ENCODE results near the gene GPR22.

The GPR22 gene

DNA sequence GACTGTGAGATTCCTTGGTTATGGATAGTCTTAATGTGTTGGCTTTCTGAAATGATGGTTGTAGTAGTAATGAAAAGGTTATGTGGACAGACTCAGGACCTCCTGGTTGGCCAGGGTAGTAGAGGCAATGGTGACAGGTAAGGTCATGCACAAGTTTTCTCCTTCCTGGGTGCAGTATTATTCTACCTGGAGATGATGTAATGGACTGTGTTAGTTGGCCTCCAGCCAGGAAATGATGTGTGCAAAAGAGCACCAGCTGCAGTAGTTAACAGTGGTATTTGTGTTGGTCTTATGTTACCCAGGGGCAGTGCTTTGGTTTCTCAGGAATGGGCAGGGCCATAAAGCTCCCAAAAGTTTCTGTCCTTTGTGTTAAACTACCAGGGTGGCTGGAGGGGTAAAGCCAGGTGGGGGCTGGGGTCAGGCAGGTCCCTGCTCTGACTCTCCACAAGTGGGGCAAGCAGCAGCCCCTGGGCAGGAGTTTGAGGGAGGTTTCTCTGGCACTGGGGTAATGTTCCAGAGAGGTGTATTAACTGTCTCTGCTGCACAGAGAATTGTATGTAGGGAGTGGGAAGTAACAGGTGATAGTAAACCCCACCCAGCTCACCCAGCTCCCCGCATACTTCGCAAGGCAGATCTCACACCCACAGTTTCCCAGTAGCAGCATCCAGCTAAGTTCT, 36.3 kb downstream of the GPR22 start:
- peaks cover 0 to 9% of the 10 kb centered on the region in 2 donors for H3K36me3 ChIP-seq (ENCODE audit: control insufficient read depth in 1 of 2, insufficient read depth in 2 of 2, low read length in 2 of 2)
- no peaks in the 10 kb centered on the region for H3K27me3 ChIP-seq (ENCODE audit: low read depth, low read length)
- no peak overlapping the region for H3K27ac ChIP-seq (ENCODE audit: low read length)
- H3K9me3 ChIP-seq (ENCODE audit: control insufficient read depth in 1 of 2, low read length in 2 of 2) = no peaks in the 10 kb centered on the region
- H3K4me1 ChIP-seq (ENCODE audit: control insufficient read depth in 1 of 2, insufficient read depth in 2 of 2, low read length in 2 of 2) = peaks cover 0 to 5% of the 10 kb centered on the region in 2 donors
- no peak overlapping the region for H3K4me3 ChIP-seq (ENCODE audit: low read depth in 1 of 2, low read length in 2 of 2)

GRCh38 chr7:107506674-107507339, 37.0 kb downstream of the GPR22 start:
- H3K27ac ChIP-seq (ENCODE audit: low read length) = no peak overlapping the region
- peak overlapping the region in 1 of 2 donors; percentile 9 for H3K4me3 ChIP-seq (ENCODE audit: low read depth in 1 of 2, low read length in 2 of 2)
- H3K9me3 ChIP-seq (ENCODE audit: control insufficient read depth in 1 of 2, low read length in 2 of 2) = no peaks in the 10 kb centered on the region
- peaks cover 0 to 5% of the 10 kb centered on the region in 2 donors for H3K4me1 ChIP-seq (ENCODE audit: control insufficient read depth in 1 of 2, insufficient read depth in 2 of 2, low read length in 2 of 2)
- H3K36me3 ChIP-seq (ENCODE audit: control insufficient read depth in 1 of 2, insufficient read depth in 2 of 2, low read length in 2 of 2) = peaks cover 0 to 9% of the 10 kb centered on the region in 2 donors
- H3K27me3 ChIP-seq (ENCODE audit: low read depth, low read length) = no peaks in the 10 kb centered on the region

All from muscle layer of duodenum (tissue), 2 donors.